Midbrain (tissue), 1 donor: ENCODE measurements around the gene DENND2C.

Source experiments
- DNase-seq: peaks from one replicate; lab custom pipeline; 2025; lab: John Stamatoyannopoulos, UW

Gene DENND2C

DNA sequence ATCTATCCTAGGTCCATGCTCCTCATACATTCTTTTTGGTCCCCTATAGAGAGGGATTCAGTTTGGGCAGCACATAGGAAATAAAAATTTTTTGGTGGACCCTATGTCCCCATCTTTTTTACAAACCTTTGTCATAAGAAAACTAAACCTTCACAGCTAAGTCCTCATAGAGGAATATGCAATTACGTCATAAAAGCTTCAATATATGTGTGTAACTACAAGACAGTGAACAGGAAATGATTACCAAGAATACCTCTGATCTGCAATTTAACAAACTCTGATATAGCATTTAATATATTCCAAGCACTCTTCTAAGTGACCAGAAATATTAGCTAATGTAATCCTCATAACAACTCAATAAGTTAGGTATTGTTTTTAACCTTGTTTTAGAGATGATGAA is 6.3 kb upstream of the DENND2C start:
- DNase-seq = no peak

DNA sequence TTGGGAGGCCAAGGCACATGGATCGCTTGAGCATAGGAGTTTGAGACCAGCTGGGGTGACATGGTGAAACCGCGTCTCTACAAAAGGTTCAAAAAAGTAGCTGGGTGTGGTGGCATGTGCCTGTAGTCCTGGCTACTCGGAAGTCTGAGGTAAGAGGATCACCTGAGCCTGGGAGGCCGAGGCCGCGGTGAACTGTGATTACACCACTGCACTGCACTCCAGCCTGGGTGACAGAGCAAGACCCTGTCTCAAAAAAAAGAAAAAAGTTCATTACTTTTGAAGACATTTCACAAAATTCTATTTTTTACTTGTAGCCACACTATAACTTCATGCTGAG is 2.1 kb upstream of the DENND2C start:
- DNase-seq = no peak

DNA sequence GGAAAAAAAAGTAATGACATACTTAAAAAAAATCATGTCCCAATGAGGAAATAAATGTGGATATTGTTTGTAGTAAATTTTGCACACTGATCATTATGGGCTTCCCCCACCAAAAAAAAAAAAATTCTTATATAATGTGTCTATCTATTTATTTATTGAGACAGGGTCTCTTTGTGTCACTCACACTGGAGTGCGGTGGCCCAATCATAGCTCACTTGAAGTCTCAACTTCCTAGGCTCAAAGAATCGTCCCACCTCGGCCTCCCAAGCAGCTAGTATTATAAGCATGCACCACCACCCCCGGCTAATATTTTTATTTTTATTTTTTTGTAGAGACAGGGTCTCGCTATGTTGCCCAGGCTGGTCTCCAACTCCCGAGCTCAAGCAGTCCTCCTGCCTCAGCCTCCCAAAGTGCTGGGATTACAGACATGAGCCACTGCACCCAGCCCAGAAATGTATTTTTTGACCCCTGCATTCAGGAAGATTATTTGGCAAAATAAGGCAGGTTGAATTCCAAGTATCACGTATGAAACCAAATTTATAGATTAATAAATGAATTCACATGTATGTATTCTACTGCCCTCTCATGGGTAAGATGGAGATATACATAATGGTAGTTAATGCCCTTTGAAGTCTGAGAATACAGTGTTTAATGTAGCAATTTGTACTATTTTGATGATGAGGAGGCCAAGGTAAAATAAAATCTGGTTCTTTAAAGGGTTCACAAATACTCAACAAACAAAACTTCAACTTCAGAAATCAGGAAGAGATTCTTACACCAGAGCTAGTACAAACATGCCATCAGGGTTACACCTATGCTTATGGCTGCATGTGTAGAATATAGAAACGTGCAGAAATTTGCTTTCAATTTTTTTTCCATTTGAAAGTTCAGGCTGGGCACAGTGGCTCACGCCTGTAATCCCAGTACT is 1.4 kb upstream of the DENND2C start:
- DNase-seq = no peak

DNA sequence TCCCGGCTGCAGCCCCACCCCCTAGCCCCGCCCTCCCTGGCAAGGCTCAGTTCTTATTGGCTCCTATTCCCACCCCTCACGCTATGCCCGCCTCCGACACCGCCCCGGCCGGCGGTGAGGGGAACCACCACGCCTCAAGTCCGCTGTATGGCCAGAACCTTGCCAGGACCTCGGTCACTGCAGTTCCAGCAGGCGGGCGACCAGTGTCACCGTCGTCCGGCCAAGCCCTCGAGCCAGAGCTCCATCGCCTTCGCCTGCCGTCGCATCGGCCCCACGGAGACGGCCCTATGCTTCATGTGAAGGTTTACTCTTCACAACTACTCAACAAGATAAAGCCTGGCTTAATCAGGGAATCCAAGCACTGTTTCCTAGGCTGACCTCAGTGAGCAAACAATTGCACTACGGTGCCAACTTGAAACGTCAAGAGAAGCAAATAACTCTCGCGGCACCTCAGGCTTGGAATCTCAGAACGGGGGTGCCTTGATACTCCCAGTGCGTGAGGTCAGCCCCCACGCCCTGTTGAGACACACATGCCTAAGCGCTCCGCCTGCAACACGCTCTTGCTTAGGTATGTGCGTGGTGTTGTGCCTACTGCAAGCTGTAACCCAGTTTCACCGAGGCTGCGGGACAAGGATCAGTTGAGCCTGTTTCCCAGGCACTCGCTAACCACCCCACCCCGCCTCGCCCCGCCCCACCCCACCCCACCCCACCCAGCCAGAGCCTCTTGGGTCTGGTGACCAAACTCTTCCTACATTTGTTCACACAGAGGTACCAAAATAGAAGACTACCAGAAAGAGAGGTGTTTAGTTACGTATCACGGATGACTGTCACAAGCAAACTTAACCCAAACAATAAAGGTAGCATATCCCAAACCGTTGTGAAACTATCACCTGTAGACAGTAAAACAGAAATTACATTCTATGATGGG is 498 bp upstream of the DENND2C start:
- DNase-seq = peak; percentile 82

DNA sequence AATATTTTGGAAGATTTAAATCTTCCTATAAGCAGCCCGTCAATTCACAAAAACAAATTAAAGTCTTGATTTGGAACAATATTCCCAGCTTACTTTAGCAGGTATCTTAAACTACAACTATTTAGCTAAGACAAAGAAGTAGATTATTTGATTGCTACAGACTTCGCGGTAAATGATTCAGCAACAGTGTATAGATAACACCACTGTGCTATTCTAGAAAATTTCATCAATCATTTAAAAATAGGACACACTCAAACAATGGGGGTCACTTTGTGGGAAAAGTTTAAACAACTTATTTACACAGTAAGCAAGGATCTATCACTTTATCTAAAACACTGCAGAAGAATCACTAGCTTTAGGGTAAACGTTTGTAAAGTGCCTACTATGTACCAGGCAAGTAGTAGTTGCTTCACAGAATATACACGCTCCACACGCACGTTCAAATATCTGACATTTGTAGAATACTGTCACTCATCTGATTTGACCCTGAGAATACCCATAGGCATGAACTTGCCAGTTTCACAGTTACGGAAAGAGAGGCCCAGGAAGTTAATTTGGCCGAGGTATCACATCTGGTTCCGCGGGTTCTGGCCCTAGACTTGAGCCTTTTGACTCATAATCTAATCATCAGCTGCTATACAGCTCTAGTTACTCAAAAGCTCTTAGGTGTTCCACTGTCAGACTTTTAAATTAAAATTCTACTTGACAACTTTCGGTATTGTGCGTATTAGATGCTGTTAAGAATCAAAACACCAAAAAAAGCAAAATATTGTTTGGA is 876 bp downstream of the DENND2C start:
- DNase-seq = no peak

DNA sequence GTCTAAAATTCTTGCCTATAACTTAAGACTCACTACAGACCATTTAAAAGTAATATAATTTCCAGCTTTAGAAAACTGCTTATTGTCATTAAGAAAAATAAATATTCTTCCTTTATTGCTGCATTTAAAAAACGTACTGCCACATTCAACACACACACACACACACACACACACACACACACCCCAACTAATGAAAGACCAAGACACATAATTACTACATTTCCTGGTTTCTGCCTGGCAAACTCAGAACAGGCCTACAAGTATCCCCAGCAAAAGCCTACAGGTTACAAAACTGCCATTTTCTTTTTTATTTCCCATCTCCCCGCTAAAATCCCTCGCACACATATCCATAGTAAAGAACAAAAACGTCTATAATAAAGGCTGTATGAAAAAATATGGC is 1.5 kb downstream of the DENND2C start:
- no peak for DNase-seq

DNA sequence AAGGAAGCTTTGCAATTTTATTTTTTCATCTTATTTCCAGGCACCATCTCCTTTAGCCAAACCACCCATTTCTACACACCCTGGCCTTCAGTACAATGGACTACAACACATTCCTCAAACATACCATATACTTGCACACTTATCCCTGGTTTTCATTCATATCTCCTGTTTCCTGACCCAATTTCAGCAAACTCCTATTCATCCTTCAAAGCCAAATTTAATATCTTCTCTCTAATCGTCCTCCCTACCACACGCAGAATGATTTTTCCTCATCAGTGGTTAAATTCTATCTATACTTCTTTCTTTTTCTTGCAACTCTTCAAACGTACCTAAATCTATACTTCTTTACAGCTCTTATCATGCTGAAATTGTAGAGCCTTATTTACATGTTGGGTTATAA is 2.9 kb downstream of the DENND2C start:
- no peak for DNase-seq

DNA sequence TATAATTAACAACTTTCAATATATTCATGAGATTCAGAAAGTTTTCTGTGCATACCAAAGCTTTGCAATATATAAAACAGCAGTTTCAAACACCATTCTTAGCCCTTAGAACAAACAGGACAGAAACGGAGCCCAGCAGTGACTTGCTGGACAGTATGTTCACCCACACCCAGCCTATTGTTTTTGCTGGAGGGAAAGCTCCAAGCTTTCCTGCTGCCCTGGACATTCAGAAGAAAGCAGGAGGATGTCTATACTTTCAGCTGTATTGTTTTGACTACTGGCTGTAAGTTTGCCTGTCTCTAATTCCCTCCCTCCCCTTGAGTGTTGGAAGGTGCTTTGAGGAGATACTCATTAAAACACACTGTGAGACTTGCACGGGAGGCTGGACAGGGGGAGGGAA is 9.6 kb downstream of the DENND2C start:
- no peak for DNase-seq

DNA sequence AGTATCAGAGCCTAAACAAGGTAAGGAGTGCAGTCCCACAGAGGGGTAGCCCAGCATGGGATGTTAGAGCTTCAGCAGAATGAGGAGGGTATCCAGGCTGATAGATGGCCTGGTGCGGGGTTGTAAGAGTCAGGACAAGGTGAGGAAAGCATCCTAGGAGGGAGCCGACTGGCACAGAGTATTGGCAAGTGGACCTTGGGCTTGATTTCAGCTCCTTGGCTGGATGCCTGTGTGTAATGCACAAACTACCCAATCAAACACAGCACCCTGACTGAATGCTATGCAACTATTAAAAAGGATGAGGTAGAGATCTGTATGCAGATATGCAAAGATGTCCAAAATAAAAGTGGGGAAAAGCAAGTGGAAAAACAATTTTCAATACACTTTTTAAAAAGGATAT is 18.0 kb downstream of the DENND2C start:
- DNase-seq = no peak

DNA sequence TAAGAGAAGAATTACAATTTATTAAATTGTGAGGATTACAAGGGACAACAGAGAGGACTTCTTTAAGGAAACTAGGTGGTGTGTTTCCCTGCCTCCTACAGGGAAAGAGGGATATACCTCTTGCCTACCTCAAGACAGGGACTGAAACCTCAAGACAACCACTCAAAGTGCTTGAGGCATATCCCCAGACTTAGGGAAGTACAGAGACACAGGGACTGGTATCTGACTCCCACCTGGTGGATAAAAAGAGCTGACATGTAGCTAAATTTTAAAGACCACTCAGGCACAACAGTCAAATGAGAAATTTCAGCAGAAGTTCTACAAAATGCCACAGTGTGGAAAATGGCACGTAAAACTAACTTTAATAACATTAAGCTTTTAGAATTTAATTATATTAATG is 21.3 kb downstream of the DENND2C start:
- no peak for DNase-seq

DNA sequence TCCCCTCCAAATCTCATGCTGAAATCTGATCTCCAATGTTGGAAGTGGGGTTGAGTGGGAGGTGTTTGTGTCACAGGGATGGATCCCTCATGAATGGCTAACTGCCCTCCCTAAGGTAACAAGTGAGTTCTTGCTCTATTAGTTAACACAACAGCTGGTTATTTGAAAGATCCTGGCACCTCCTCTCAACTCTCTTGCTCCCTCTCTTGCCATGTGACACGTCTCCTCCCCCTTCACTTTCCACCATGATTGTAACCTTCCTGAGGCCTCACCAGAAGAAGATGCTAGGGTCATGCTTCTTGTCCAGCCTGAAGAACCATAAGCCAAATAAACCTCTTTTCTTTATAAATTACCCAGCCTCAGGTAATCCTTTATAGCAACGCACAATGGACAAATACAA is 28.5 kb downstream of the DENND2C start:
- no peak for DNase-seq

DNA sequence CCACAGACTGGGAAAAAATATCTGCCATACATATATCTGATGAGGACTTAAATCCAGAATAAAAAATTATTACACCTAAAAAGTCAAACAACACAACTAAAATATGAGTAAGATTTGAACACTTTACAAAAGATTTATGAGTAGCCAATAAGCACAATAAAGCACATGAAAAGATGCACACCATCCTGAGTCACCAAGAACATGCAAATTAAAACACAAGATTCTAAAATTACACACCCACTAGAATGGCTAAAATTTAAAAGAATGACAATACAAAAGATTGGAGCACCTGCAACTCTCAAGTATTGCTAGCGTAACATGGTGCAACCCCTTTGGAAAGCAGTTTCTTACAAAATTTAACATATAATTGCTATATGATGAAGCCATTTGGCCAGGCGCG is 30.9 kb downstream of the DENND2C start:
- DNase-seq = no peak

DNA sequence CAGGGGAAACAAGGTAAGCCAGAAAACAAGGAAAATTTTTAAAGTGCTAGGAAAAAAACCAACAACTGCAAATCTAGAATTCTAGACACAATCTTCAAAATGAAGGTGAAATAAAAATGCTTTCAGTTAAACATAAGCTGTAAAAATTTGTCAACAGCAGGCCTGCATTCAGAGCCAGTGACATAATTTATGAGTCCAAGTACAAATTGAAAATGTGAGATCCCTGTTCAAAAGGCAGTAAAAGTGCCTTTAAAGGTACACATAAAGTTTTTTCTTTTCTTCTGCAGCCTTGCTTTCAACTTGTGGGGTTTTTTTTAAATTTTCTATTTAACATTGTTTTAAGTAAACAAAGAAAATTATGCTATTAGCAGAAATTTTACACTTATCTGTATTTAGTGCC is 37.4 kb downstream of the DENND2C start:
- DNase-seq = no peak

DNA sequence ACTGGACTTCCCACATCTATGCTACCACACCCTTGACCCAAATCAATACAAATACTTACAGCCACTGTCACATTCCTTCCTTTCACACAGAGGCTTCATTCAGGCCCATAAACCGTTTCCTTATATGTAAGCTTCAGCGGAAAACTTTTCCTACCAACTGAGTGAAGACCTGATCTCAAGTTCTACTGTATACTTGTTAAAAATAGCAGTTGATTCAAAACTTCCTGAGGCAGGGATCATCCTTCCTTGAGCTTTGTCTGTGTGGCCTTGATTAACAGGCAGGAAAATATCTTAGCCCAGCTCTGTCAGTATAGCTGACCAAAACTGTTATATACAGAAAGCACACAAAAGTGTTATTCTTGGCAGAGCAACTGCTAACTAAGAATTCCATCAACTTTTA is 42.7 kb downstream of the DENND2C start:
- DNase-seq = no peak

DNA sequence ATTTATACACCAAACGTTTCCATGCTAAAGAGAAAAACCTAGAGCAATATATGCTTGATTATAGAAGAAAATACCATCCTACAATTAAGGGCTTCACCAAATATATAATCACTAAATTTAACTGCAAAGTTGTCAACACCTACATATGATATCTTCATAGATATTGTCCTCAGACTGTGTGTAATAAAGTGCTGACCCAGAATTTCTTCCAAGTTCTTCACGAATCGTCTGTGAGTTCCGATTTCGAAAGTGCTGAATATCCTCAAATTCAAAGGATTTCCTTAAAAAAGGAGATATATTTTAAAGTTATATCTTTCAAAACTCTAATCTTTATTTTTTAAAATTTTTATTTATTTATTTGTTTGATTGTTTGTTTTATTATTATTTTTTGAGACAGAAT is 46.5 kb downstream of the DENND2C start:
- no peak for DNase-seq

DNA sequence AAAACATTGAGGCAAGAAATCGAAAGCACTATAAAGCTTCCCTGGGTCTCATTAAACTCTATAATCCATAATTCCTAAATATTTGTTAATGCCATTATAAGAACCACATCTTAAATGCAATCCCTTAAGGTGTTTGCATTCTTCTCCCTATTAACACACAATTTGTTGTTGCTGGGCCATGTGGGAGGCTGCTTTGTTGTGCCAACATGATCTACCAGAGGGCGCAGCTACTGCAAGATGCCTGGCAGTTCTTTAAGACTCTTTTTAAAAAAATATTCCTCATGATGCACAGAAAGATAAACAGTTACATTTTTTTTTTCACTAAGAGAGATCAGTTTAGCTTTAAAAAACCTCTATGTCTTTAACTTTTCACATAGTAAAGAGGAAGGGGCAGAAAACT is 49.4 kb downstream of the DENND2C start:
- DNase-seq = no peak

DNA sequence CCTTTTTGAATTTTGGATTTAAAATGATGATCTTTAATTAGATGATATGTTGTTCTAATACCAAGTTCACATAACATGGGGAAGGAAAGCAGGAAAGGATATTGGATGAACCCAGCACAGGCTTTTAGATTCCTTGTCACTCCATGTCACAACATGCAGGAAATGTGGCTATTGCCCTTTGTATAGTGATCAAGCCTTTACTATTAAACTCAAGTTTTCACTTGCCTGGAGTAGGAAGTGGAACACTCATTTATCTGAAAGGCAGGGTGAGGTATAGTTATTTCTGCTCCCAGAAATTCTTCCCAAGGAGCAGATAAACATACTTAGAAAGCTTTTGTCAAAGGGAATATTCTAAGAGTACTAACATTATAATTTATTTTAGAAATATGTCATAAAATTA is 51.2 kb downstream of the DENND2C start:
- no peak for DNase-seq

DNA sequence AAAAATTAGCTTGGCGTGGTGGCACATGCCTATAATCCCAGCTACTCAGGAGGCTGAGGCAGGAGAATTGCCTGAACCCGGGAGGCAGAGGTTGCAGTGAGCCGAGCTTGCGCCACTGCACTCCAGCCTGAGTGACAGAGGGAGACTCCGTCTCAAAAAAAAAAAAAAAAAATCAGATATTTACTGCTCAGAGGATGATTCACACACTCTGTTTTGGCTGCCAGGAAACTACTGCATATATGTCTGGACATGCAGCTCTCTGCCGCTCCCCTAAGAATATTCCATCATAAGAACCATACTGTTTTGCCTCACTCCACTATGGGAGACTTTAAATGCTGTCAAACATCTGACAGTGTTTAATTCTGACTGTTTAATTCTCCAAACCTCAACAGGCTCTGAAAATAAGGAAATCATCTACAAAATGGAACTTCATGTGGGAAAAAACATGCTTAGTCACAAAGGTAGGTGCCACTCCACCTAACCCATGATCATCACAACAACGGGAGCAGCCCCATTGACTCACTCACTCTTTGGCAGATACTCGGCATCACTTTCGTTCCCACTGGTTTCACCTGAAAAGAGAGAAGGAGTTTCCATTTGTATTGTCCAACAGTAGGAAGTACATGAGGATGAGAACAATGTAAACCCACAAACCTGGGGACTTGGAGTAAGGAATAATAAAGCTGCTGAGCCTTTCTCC is 59.2 kb downstream of the DENND2C start:
- DNase-seq = no peak

DNA sequence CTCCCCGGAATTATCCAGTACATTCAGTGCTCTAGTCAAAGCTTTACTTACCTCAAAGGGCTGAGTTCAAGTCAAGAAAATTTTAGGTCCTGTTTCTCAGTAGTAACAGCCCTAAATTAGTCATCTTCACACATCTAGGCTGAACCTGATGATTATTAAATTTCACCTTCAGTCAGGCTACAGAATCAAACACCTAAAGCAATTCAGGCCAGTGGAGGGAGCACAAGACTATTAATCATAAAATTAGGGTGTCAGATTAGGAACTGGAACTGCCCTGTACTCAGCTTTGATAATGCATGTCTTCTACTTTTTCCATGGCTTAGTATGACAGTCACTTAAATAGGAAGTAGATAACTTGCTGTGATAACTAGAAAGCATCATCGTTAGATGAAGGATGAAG is 60.0 kb downstream of the DENND2C start:
- DNase-seq = no peak

DNA sequence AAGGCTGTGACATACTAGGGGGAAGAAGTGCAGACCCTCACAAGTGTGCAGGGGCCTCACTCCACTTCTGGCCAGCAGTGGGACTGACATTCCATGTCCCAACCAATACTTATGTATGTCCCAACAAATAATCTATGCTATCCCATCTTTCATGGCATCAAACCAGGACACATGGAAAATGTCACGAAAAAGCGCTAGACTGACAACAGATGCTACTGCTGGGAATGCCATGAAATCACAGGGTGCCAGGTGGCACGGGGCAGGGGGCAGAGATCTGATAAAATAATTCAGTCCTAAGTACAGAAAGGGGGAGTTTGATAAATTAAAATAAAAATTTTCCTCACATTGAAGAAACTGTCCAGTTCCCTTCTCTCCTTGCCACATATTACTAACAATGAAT is 60.8 kb downstream of the DENND2C start:
- DNase-seq = no peak

DNA sequence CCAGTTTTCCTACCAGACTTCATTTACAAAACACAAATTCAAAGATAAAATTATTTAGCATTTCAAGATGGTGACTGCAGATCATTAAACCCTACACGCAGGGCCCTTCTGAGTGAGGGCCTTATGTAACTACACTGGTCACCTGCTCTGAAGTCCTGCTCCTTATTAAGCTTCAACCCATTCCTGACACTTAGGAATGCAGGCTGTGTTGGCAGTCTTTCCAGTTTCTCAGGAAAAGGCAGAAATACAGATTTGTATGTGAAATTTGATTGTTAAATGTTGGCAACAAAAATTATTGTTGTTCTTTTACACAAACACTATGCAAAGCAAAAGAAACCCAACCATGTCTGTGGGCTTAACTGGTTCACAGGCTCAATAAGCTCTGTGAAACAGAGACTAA is 62.6 kb downstream of the DENND2C start:
- no peak for DNase-seq

DNA sequence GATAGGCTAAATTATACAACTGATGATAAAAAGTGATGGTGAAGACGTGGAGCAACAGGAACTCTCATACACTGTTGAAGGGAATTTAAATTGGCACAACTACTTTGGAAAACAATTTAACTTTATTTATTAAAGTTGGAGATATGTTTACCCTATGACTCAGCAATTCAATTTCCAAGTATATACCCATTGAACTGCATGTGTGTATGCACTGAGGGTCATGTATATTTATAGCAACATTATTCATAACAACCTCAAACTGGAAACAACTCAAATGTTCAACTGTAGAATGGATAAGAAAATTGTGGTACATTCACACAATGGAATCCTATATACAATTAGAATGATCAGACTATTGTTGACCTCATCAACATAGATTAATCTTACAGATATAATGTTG is 71.9 kb downstream of the DENND2C start:
- no peak for DNase-seq
